ENCODE data around the gene ZFP1.
"Not testable (repeated sequence)": the region's sequence is repeated elsewhere in the genome, so short reads cannot be mapped to it uniquely, and the experiment has no call there.

Gene ZFP1

GRCh38 chr16:75113541-75114121 lies 34.7 kb upstream of the ZFP1 start:
- DNase-seq, result no peak

GRCh38 chr16:75114179-75114945 lies 34.0 kb upstream of the ZFP1 start:
- no peak for DNase-seq

GRCh38 chr16:75114946-75115825 lies 33.1 kb upstream of the ZFP1 start:
- DNase-seq, result no peak

GRCh38 chr16:75116081-75116910 lies 32.0 kb upstream of the ZFP1 start, which contains the start of gene LDHD:
LDHD (minus strand) TSS chr16:75116780; CDS start chr16:75116720, 60 bp downstream.
- DNase-seq, result no peak

- no peak for DNase-seq
Measured at GRCh38 chr16:75116911-75117245, 31.4 kb upstream of the ZFP1 start.

- no peak for DNase-seq
Measured at GRCh38 chr16:75118943-75119539, 29.3 kb upstream of the ZFP1 start.

- no peak for DNase-seq
Measured at GRCh38 chr16:75120253-75120652, 28.1 kb upstream of the ZFP1 start.

GRCh38 chr16:75121949-75122568 lies 26.3 kb upstream of the ZFP1 start:
- DNase-seq, result no peak

GRCh38 chr16:75122609-75123008 lies 25.7 kb upstream of the ZFP1 start:
- DNase-seq, result no peak

GRCh38 chr16:75127713-75128415 lies 20.5 kb upstream of the ZFP1 start:
- DNase-seq, result no peak

- not testable (repeated sequence) for DNase-seq
Measured at GRCh38 chr16:75129421-75130149, 18.7 kb upstream of the ZFP1 start.

- DNase-seq, result no peak
Measured at GRCh38 chr16:75130150-75130771, 18.1 kb upstream of the ZFP1 start.

GRCh38 chr16:75131081-75131480 lies 17.2 kb upstream of the ZFP1 start:
- no peak for DNase-seq

GRCh38 chr16:75138233-75138632 lies 10.1 kb upstream of the ZFP1 start:
- DNase-seq, result no peak

- no peak for DNase-seq
Measured at GRCh38 chr16:75138636-75139035, 9.7 kb upstream of the ZFP1 start.

GRCh38 chr16:75139498-75139897 lies 8.8 kb upstream of the ZFP1 start:
- no peak for DNase-seq

GRCh38 chr16:75143941-75144340 lies 4.4 kb upstream of the ZFP1 start:
- DNase-seq, result no peak

- DNase-seq, result no peak
Measured at GRCh38 chr16:75147968-75148310, 385 bp upstream of the ZFP1 start.

GRCh38 chr16:75151798-75152197 lies 3.5 kb downstream of the ZFP1 start:
- no peak for DNase-seq

GRCh38 chr16:75152635-75153034 lies 4.3 kb downstream of the ZFP1 start:
- DNase-seq, result no peak

Measured in stimulated activated CD4-positive, alpha-beta T cell treated with anti-CD3 and anti-CD28 coated beads, Interleukin-4, amount 100 ng/mL, for 1 hour (primary cell).